Activated CD8-positive, alpha-beta memory T cell treated with anti-CD3 and anti-CD28 coated beads for 48 hours (primary cell): ENCODE measurements around the gene SIDT2.
A peak's percentile ranks its signal among the peaks of the same experiment; 100 is the strongest.

Experiments used
- DNase-seq, 3 experiments: peaks; one replicate each; pipeline ENCODE4 v3.0.0-alpha.2; 2020; ENCODE audit warnings: low read depth in 2 of 3, low spot score in 2 of 3

The SIDT2 gene

DNA sequence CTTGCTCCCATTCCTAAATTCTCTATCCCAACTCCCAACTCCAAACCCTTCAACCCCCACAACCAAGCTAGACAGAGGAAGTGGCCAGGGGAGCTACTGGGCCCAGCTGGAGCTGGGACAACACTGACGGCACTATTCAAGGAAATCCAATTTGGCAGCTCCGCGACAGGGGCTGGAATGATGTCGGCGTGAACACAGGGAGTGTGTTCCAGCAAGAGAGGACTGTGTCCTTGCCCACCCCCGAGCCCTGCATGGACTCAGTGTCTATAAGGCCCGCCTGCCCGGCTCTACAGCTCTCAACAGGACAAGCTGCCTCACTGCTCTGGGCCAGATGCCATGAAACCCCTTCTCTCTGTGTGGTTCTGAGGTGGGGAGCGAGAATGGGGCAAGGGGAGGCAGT lies 42.0 kb downstream of the SIDT2 start:
- no peak for DNase-seq

- no peak for DNase-seq
Observed at GRCh38 chr11:117220999-117221774, 42.6 kb downstream of the SIDT2 start.

- no peak for DNase-seq
Observed at GRCh38 chr11:117221775-117222517, 43.4 kb downstream of the SIDT2 start.

GRCh38 chr11:117222991-117223740 lies 44.6 kb downstream of the SIDT2 start:
- no peak for DNase-seq

GRCh38 chr11:117223741-117224689 lies 45.5 kb downstream of the SIDT2 start:
- no peak for DNase-seq

- no peak for DNase-seq
Observed at GRCh38 chr11:117225553-117226170, 47.1 kb downstream of the SIDT2 start.

DNA sequence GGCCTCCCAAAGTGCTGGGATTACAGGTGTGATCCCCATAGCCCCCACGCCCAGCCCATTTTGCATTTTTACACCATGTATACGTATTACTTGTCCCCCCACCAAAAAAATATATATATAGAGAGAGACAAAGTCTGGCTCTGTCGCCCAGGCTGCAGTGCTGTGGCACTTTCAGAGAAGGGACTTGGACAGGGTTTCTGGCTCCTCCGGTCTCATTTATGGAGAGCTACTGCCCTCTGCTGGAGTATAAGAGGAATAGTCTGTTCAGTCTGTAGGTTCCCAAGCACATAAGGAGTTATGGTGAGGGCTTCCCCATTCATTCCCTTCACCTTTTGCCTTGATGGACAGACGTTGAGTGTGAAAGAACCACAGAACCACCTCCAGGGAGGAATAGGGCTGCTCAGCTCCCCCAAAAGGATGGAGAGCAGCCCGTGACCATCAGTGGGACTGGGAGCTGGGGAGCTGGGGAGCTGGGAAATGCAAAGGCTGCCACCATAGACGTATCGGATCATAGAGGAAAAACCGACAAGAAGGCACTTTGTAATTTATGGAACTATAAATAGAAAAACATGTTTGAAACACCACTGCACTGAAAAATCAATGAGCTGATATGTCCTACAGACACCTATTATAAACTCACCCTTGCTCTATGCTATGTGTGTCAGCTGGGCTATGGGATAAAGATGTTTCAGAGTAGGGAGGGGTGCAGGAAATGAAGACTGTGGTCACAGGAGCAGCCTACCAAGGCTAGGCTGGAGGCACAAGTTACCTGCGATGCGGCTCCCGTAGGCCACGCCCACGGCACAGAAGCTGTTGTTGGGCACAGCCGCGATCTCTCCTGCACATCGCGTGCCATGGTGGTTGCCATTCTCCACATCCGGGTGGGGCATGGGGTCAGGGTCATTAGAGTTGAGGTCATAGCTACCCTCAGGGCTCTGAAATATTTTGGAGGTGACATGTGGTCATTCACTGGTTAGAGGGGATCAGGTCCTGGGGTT lies 48.1 kb downstream of the SIDT2 start:
- DNase-seq: no peak

DNA sequence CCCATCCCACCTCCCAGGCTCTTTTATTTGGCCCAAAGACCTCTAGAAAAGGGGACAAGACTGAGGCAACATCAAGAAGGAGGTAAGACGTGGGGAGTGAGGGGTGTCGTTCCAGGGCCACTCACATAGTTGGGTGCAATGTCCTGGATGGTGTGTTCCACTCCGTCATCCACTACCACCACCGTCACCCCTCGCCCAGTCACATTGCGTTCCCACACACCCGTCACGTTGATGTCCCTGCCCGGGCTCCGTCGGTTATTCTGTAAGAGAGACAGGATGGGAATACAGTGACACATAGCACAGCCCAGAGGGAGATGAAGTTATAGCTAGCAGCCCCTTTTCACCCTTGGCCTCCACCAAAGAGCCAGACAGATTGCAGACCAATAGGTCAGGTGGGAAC lies 49.5 kb downstream of the SIDT2 start:
- no peak for DNase-seq

- DNase-seq: no peak
Observed at GRCh38 chr11:117229411-117229810, 50.9 kb downstream of the SIDT2 start.

DNA sequence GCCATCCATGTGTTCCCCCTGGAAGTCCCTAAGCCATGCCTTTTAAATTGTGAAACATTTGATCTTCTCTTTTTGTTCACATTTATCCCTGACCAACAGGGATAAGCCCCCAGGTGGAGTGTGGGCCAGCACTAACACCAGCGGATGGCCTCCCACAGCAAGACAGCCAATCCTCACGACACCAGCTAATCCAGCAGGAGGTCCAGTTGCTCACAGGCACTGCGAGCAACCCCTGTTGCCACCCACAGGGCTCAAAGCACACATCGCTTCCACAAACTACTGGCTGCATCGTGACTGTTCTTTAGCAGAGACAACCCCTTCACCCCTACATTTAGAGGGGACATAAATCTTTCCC lies 51.4 kb downstream of the SIDT2 start:
- DNase-seq: no peak

GRCh38 chr11:117230286-117230961 lies 51.9 kb downstream of the SIDT2 start:
- peak in 2 of 3 experiments; percentile 19 to 43 for DNase-seq

GRCh38 chr11:117230999-117231841 lies 52.7 kb downstream of the SIDT2 start:
- DNase-seq: no peak

DNA sequence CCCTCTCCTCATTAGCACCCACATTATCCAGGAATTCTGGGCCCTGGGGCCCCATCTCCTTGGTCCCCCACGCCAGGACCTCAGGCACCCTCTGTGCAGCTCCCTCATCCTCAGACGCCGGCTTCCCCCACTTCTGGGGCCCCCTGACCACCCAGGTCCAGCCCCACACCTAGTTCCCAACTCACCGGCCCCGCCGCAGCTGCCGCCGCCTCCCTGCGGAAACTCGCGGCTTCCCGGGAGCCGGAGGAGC lies 53.2 kb downstream of the SIDT2 start, which contains the start of gene PCSK7:
TSS of gene PCSK7 (minus strand) at position 232 of the 250 bp plus-strand sequence. CDS start 2,229 bp downstream, outside the sequence.
- DNase-seq: no peak

GRCh38 chr11:117232092-117232878 lies 53.7 kb downstream of the SIDT2 start, which contains the start of gene RNF214:
TSS of gene RNF214 (plus strand) at chr11:117232671. CDS start at chr11:117234273, 1,602 bp downstream.
- DNase-seq: peak; percentile 50 to 72 (median 71)

DNA sequence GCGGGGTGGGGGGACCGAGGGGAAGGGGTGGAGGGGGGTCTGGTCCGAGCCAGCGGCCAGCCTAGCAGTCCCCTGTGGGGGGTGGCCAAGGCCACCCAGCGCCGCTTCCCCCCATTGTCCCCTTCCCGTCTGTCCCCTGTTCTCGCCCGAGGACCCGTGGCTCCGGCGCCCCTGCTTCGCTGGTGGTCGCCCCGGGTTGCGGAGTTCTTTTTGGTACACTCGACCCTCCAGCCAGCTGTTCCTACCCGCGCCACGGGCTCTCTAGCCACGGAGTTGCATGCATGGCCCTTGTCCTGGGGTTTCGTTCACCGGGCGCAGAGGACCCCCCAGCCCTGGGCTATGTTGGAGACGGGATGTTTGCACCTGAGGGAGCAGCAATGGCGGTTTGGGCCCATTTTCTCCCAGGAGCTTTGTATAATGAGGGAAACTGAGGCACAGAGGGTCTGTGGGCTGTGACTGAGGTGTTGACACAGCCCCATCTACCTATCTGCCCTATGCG lies 54.4 kb downstream of the SIDT2 start:
- DNase-seq: no peak

- DNase-seq: no peak
Observed at GRCh38 chr11:117238221-117238620, 59.7 kb downstream of the SIDT2 start.

DNA sequence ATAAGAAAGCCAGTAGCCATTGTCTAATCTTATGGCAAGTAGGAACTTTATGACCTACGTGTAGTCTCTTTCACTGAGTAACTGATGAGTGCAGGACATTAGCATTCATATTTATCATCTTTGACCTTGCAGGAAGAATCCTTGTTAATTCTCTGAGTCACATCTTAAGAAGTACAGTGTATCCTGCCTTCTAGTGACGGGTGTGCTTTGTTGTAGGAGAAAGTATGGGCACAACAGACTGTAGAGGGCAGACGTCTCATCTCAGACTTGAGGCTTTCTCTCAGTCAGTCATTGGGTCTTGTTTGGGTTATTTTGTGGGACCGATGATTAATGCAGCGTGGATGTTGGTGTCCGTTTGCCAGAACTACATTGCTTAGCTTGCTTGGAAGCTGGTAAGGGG lies 60.8 kb downstream of the SIDT2 start:
- DNase-seq: no peak
